GM23248 (cell line): ENCODE measurements around the gene TMEM40. TPM values are rescaled to one million over a fixed set of nuclear protein-coding genes. Genes with fewer than 3 reads are reported as not detected.

Experiments used
- DNase-seq: peaks from one replicate; pipeline ENCODE4 v3.0.0-alpha.2; 2015
- H2AFZ ChIP-seq: fragments of 200-600 bp; sonication (generic); 2 replicates; pipeline ENCODE4 v1.6.1; 2016; ENCODE audit warnings: antibody characterized with exemption
- H3F3A ChIP-seq: fragments of 200-600 bp; sonication (generic); 2 replicates; pipeline ENCODE4 v1.6.1; 2016; ENCODE audit warnings: mild to moderate bottlenecking, antibody characterized with exemption, mixed run types; ENCODE audit not compliant: insufficient read depth
- H3K27ac ChIP-seq: fragments of 200-600 bp; sonication (generic); 2 replicates; pipeline ENCODE4 v1.5.1; 2016; ENCODE audit warnings: mild to moderate bottlenecking
- H3K27me3 ChIP-seq: fragments of 200-600 bp; sonication (generic); replicated peaks from 2 replicates; pipeline ENCODE4 v1.6.1; 2016; ENCODE audit warnings: mild to moderate bottlenecking; ENCODE audit not compliant: insufficient read depth
- H3K36me3 ChIP-seq: fragments of 200-600 bp; sonication (generic); 2 replicates; pipeline ENCODE4 v1.6.1; 2016; ENCODE audit warnings: low read depth, mild to moderate bottlenecking
- H3K4me1 ChIP-seq: fragments of 200-600 bp; sonication (generic); 2 replicates; pipeline ENCODE4 v1.6.1; 2016; ENCODE audit warnings: mild to moderate bottlenecking; ENCODE audit not compliant: insufficient read depth
- H3K4me2 ChIP-seq: fragments of 200-600 bp; sonication (generic); one replicate; pipeline ENCODE4 v1.6.1; 2016; ENCODE audit warnings: mild to moderate bottlenecking; ENCODE audit not compliant: unreplicated experiment
- H3K4me3 ChIP-seq: fragments of 200-600 bp; sonication (generic); 2 replicates; pipeline ENCODE4 v1.5.1; 2016; ENCODE audit warnings: mild to moderate bottlenecking
- H3K79me2 ChIP-seq: fragments of 200-600 bp; sonication (generic); 2 replicates; pipeline ENCODE4 v1.6.1; 2016; ENCODE audit warnings: mild to moderate bottlenecking; ENCODE audit not compliant: insufficient read depth
- H3K9ac ChIP-seq: fragments of 200-600 bp; sonication (generic); 2 replicates; pipeline ENCODE4 v1.6.1; 2016; ENCODE audit warnings: mild to moderate bottlenecking
- H3K9me2 ChIP-seq: fragments of 200-600 bp; sonication (generic); 2 replicates; pipeline ENCODE4 v1.6.1; 2016; ENCODE audit warnings: mixed run types, mild to moderate bottlenecking, moderate library complexity; ENCODE audit not compliant: insufficient read depth
- H3K9me3 ChIP-seq: fragments of 200-600 bp; sonication (generic); one replicate; pipeline ENCODE4 v1.6.1; 2017; ENCODE audit warnings: low read depth
- H4K20me1 ChIP-seq: fragments of 200-600 bp; sonication (generic); 2 replicates; pipeline ENCODE4 v1.6.0; 2016; ENCODE audit not compliant: insufficient read depth
- EZH2 ChIP-seq: fragments of 200-600 bp; sonication (generic); IDR thresholded peaks from 2 replicates; pipeline ENCODE4 v1.6.1; 2018; ENCODE audit warnings: antibody characterized with exemption, mild to moderate bottlenecking; ENCODE audit not compliant: insufficient read depth, poor library complexity, severe bottlenecking
- EZH2phosphoT487 ChIP-seq: fragments of 200-600 bp; sonication (generic); IDR thresholded peaks from 2 replicates; pipeline ENCODE4 v1.6.1; 2018; ENCODE audit warnings: antibody characterized with exemption, moderate library complexity, mild to moderate bottlenecking, low read depth; ENCODE audit not compliant: insufficient read depth
- WGBS, 2 experiments: methylation state at CpG; one replicate each; pipeline ENCODE4 v1.1.6; 2015 to 2017; ENCODE audit warnings: low lambda C conversion rate in 2 of 2, low coverage in 1 of 2; ENCODE audit errors: missing lambda C conversion rate in 2 of 2; 5-methylcytosine and 5-hydroxymethylcytosine counted together
- in situ Hi-C: fragments of 300-500 bp; cut with MboI; formaldehyde crosslinking; loops from 2 replicates; pipeline ENCODE4 v1.15.0; 2020
- polyA plus RNA-seq: library from polyadenylated mRNA; unstranded; fragments of >200 nt; fragmentation: Nextera tagmentation; extraction: Ambion mirVana; gene quantifications from 2 replicates; pipeline ENCODE4 v1.2.1, GENCODE V29; 2016
- total RNA-seq: library from RNA; depleted of rRNA; stranded (reverse); fragments of >200 nt; shearing (Covaris generic); gene quantifications from 2 replicates; pipeline ENCODE4 v1.2.3, GENCODE V29; 2014

The TMEM40 gene
- total and polyA plus RNA-seq, 2 experiments from 2014 or later: not detected

GRCh38 chr3:12700800-12701199 lies 58.3 kb downstream of the TMEM40 start:
- TF ChIP-seq EZH2phosphoT487 (no peak), EZH2 (no peak)
- Histone ChIP-seq H4K20me1 (no peaks in the 10 kb centered on the region), H3K4me3 (no peak overlapping the region), H3F3A (peaks cover 5% of the 10 kb centered on the region; the same call in 1 of the 2 replicates), H3K9me2 (no peaks in the 10 kb centered on the region), H3K4me2 (no peak overlapping the region), H3K4me1 (peaks cover 17% of the 10 kb centered on the region), H3K27ac (no peak overlapping the region), H3K9me3 (no peaks in the 10 kb centered on the region), H3K36me3 (no peaks in the 10 kb centered on the region), H3K27me3 (no peaks in the 10 kb centered on the region), H3K9ac (no peak overlapping the region), H3K79me2 (no peaks in the 10 kb centered on the region), H2AFZ (no peak overlapping the region)
- in situ Hi-C loops: no loop called here
- 70 to 82% methylated on average over 2 of the region's 2 CpGs for WGBS, 2 experiments
- no peak for DNase-seq

GRCh38 chr3:12695916-12696315 lies 63.1 kb downstream of the TMEM40 start:
- Histone ChIP-seq H3K4me3 (no peak overlapping the region), H3K36me3 (no peaks in the 10 kb centered on the region), H3K9me3 (no peaks in the 10 kb centered on the region), H3K9me2 (no peaks in the 10 kb centered on the region), H3K27ac (no peak overlapping the region), H2AFZ (no peak overlapping the region), H3K27me3 (no peaks in the 10 kb centered on the region), H4K20me1 (no peaks in the 10 kb centered on the region), H3K4me1 (peaks cover 16% of the 10 kb centered on the region; the same call in 1 of the 2 replicates), H3K79me2 (no peaks in the 10 kb centered on the region), H3K9ac (no peak overlapping the region), H3K4me2 (no peak overlapping the region), H3F3A (no peaks in the 10 kb centered on the region; the same call in 1 of the 2 replicates)
- in situ Hi-C loops: no loop called here
- DNase-seq: no peak
- WGBS, 2 experiments: 81 to 82% methylated on average over 2 of the region's 2 CpGs
- TF ChIP-seq EZH2 (no peak), EZH2phosphoT487 (no peak)

- Histone ChIP-seq H2AFZ (no peak overlapping the region), H3K27ac (peak overlapping the region; percentile 33), H3K4me1 (peaks cover 16% of the 10 kb centered on the region; the same call in 1 of the 2 replicates), H3K27me3 (no peaks in the 10 kb centered on the region), H4K20me1 (no peaks in the 10 kb centered on the region), H3K4me2 (peak overlapping the region; percentile 16), H3K9me2 (no peaks in the 10 kb centered on the region), H3K4me3 (no peak overlapping the region), H3K9ac (no peak overlapping the region), H3K36me3 (no peaks in the 10 kb centered on the region), H3K9me3 (no peaks in the 10 kb centered on the region), H3K79me2 (no peaks in the 10 kb centered on the region), H3F3A (no peaks in the 10 kb centered on the region; the same call in 1 of the 2 replicates)
- WGBS, 2 experiments: 19 to 29% methylated on average over 3 of the region's 3 CpGs
- in situ Hi-C loops: no loop called here
- peak; percentile 51 for DNase-seq
- TF ChIP-seq EZH2phosphoT487: no peak
- no peak for TF ChIP-seq EZH2
These were observed 63.9 kb downstream of the TMEM40 start for GRCh38 chr3:12695112-12695511.

GRCh38 chr3:12692444-12692843 lies 66.6 kb downstream of the TMEM40 start:
- H3K79me2 ChIP-seq: no peaks in the 10 kb centered on the region
- no peak overlapping the region for H2AFZ ChIP-seq
- no peak overlapping the region for H3K4me2 ChIP-seq
- H3K9me3 ChIP-seq: no peaks in the 10 kb centered on the region
- no peak overlapping the region for H3K27ac ChIP-seq
- DNase-seq: no peak
- H3K9ac ChIP-seq: no peak overlapping the region
- no peaks in the 10 kb centered on the region for H3K27me3 ChIP-seq
- H3K36me3 ChIP-seq: no peaks in the 10 kb centered on the region
- no peaks in the 10 kb centered on the region; the same call in 1 of the 2 replicates for H3F3A ChIP-seq
- H3K4me1 ChIP-seq: peaks cover 16% of the 10 kb centered on the region; the same call in 1 of the 2 replicates
- no peaks in the 10 kb centered on the region for H3K9me2 ChIP-seq
- TF ChIP-seq EZH2phosphoT487 (no peak), EZH2 (no peak)
- in situ Hi-C loops: no loop called here
- H3K4me3 ChIP-seq: no peak overlapping the region
- H4K20me1 ChIP-seq: no peaks in the 10 kb centered on the region
- WGBS, 2 experiments: 88 to 93% methylated on average over 8 of the region's 8 CpGs
